WTC11 (cell line): ENCODE measurements around the gene ZFAND5. TPM values are rescaled to one million over a fixed set of nuclear protein-coding genes. Genes with fewer than 3 reads are reported as not detected.

Source experiments
- ATAC-seq: fragments of 200-7000 bp; cut with Tn5 transposase; 2 replicates; pipeline ENCODE4 v1.10.0; 2021; ENCODE audit warnings: mild to moderate bottlenecking, moderate library complexity
- CTCF ChIA-PET: fragments of 300-600 bp; sonication (Branson Sonifier 250); formaldehyde crosslinking; loops from one replicate; lab custom pipeline; 2021; ENCODE audit warnings: antibody characterized with exemption; lab: Charles Lee
- POLR2A ChIA-PET: fragments of 350-600 bp; sonication (Branson Sonifier 250); formaldehyde crosslinking; loops from one replicate; lab custom pipeline; 2021; ENCODE audit warnings: antibody characterized with exemption; lab: Charles Lee
- DNase-seq: peaks from one replicate; pipeline ENCODE4 v3.0.0; 2021; ENCODE audit warnings: low spot score
- H3K27ac Mint-ChIP-seq: 2 replicates; pipeline ENCODE4 v1.8.0; 2021; ENCODE audit warnings: mixed read lengths
- H3K27me3 Mint-ChIP-seq: 2 replicates; pipeline ENCODE4 v1.8.0; 2021; ENCODE audit warnings: low read depth, mild to moderate bottlenecking, moderate library complexity, mixed read lengths
- H3K36me3 Mint-ChIP-seq: 2 replicates; pipeline ENCODE4 v1.8.0; 2021; ENCODE audit warnings: mixed read lengths
- H3K4me1 Mint-ChIP-seq: 2 replicates; pipeline ENCODE4 v1.8.0; 2022; ENCODE audit warnings: mixed read lengths
- H3K4me3 Mint-ChIP-seq: 2 replicates; pipeline ENCODE4 v1.8.0; 2021; ENCODE audit warnings: mild to moderate bottlenecking, moderate library complexity, mixed read lengths
- H3K9me3 Mint-ChIP-seq: 2 replicates; pipeline ENCODE4 v1.8.0; 2021; ENCODE audit warnings: mixed read lengths
- AFF4 ChIP-seq: sonication (generic); formaldehyde crosslinking; IDR thresholded peaks from 2 replicates; pipeline ENCODE4 v1.8.1; 2023; ENCODE audit warnings: mild to moderate bottlenecking, missing genetic modification reagents, borderline replicate concordance
- CDX4 ChIP-seq: fragments of 250-450 bp; sonication (Bioruptor Pico); IDR thresholded peaks from 2 replicates; pipeline ENCODE4 v1.9.0; 2021; ENCODE audit warnings: moderate library complexity, mild to moderate bottlenecking, inconsistent platforms, borderline replicate concordance
- CTCF ChIP-seq: fragments of 200-600 bp; IDR thresholded peaks from 2 replicates; pipeline ENCODE4 v1.8.0; 2022; ENCODE audit warnings: antibody characterized with exemption
- E2F4 ChIP-seq: sonication (generic); formaldehyde crosslinking; IDR thresholded peaks from 2 replicates; pipeline ENCODE4 v1.8.1; 2022; ENCODE audit warnings: low read depth, mild to moderate bottlenecking, moderate library complexity, missing genetic modification reagents, borderline replicate concordance
- EMX1 ChIP-seq: fragments of 250-450 bp; sonication (Bioruptor Pico); IDR thresholded peaks from 2 replicates; pipeline ENCODE4 v1.8.0; 2021; ENCODE audit warnings: mild to moderate bottlenecking
- FOXK1 ChIP-seq: sonication (generic); formaldehyde crosslinking; IDR thresholded peaks from 2 replicates; pipeline ENCODE4 v1.8.0; 2022; ENCODE audit warnings: mild to moderate bottlenecking, moderate library complexity, missing genetic modification reagents
- FOXP1 ChIP-seq: sonication (generic); formaldehyde crosslinking; IDR thresholded peaks from 2 replicates; pipeline ENCODE4 v1.8.0; 2022; ENCODE audit warnings: missing genetic modification reagents, mild to moderate bottlenecking, moderate library complexity, borderline replicate concordance
- HMGA2 ChIP-seq: fragments of 250-450 bp; sonication (Bioruptor Pico); IDR thresholded peaks from 2 replicates; pipeline ENCODE4 v1.4.0; 2021; ENCODE audit warnings: mild to moderate bottlenecking, moderate library complexity
- IRF1 ChIP-seq: sonication (generic); formaldehyde crosslinking; IDR thresholded peaks from 2 replicates; pipeline ENCODE4 v1.8.0; 2023; ENCODE audit warnings: missing genetic modification reagents
- MLX ChIP-seq: sonication (generic); formaldehyde crosslinking; IDR thresholded peaks from 2 replicates; pipeline ENCODE4 v1.8.1; 2023; ENCODE audit warnings: mild to moderate bottlenecking, missing genetic modification reagents, moderate library complexity
- NFATC4 ChIP-seq: fragments of 250-450 bp; sonication (Bioruptor Pico); IDR thresholded peaks from 2 replicates; pipeline ENCODE4 v1.9.0; 2021; ENCODE audit warnings: mild to moderate bottlenecking
- SMAD3 ChIP-seq: sonication (generic); formaldehyde crosslinking; IDR thresholded peaks from 2 replicates; pipeline ENCODE4 v1.8.0; 2022; ENCODE audit warnings: missing genetic modification reagents, mild to moderate bottlenecking, borderline replicate concordance
- ZNF121 ChIP-seq: sonication (generic); formaldehyde crosslinking; IDR thresholded peaks from 2 replicates; pipeline ENCODE4 v1.8.0; 2023; ENCODE audit warnings: missing genetic modification reagents
- ZNF219 ChIP-seq: sonication (generic); formaldehyde crosslinking; IDR thresholded peaks from 2 replicates; pipeline ENCODE4 v1.8.0; 2023; ENCODE audit warnings: missing genetic modification reagents, mild to moderate bottlenecking, borderline replicate concordance
- ZNF317 ChIP-seq: sonication (generic); formaldehyde crosslinking; IDR thresholded peaks from 2 replicates; pipeline ENCODE4 v1.8.1; 2023; ENCODE audit warnings: low read depth, mild to moderate bottlenecking, moderate library complexity, missing genetic modification reagents, borderline replicate concordance
- ZNF532 ChIP-seq: fragments of 250-450 bp; sonication (Bioruptor Pico); IDR thresholded peaks from 2 replicates; pipeline ENCODE4 v1.9.0; 2021; ENCODE audit warnings: mild to moderate bottlenecking, borderline replicate concordance
- ZNF671 ChIP-seq: fragments of 250-450 bp; sonication (Bioruptor Pico); IDR thresholded peaks from 2 replicates; pipeline ENCODE4 v1.8.0; 2021; ENCODE audit warnings: mild to moderate bottlenecking
- total RNA-seq: library from RNA; stranded (reverse); gene quantifications from 3 replicates; pipeline ENCODE4 v1.2.3, GENCODE V29; 2021

ZFAND5 gene
- total RNA-seq, 1 experiment from 2014 or later = 137 TPM

GRCh38 chr9:72306761-72307160 lies 58.2 kb downstream of the ZFAND5 start:
- Mint-ChIP-seq H3K9me3 (no peaks in the 10 kb centered on the region), H3K27ac (no peak overlapping the region), H3K4me3 (no peak overlapping the region), H3K27me3 (no peaks in the 10 kb centered on the region), H3K36me3 (no peaks in the 10 kb centered on the region), H3K4me1 (peaks cover 9% of the 10 kb centered on the region)
- CTCF ChIA-PET = no interaction called here
- POLR2A ChIA-PET = no interaction called here
- no peak for ATAC-seq
- no peak for DNase-seq
- TF ChIP-seq CDX4 (CRISPR knock-in tag) = no peak
- TF ChIP-seq ZNF317 (CRISPR knock-in tag) = no peak
- no peak for TF ChIP-seq CTCF
- no peak for TF ChIP-seq AFF4 (CRISPR knock-in tag)
- TF ChIP-seq EMX1 = no peak
- TF ChIP-seq SMAD3 = no peak
- no peak for TF ChIP-seq ZNF671 (CRISPR knock-in tag)

GRCh38 chr9:72305707-72306106 lies 59.3 kb downstream of the ZFAND5 start:
- ChIA-PET POLR2A (interaction anchor here (1.2 kb wide), 1 partner anchor 10 kb away, joined by 3 read pairs; no protein-coding TSS in a partner anchor), CTCF (interaction anchor here (1.1 kb wide), 1 partner anchor 25 kb away, joined by 4 read pairs; no protein-coding TSS in a partner anchor)
- TF ChIP-seq MLX (CRISPR knock-in tag) = no peak
- TF ChIP-seq E2F4 (CRISPR knock-in tag) = no peak
- TF ChIP-seq HMGA2 (CRISPR knock-in tag) = no peak
- no peak for TF ChIP-seq FOXK1 (CRISPR knock-in tag)
- TF ChIP-seq FOXP1 (CRISPR knock-in tag) = no peak
- TF ChIP-seq EMX1 = no peak
- no peak for TF ChIP-seq NFATC4 (CRISPR knock-in tag)
- TF ChIP-seq ZNF121 (CRISPR knock-in tag) = no peak
- TF ChIP-seq IRF1 (CRISPR knock-in tag) = no peak
- TF ChIP-seq CDX4 (CRISPR knock-in tag) = no peak
- TF ChIP-seq ZNF219 (CRISPR knock-in tag) = no peak
- TF ChIP-seq ZNF532 (CRISPR knock-in tag) = no peak
- DNase-seq (no peak), ATAC-seq (no peak)
- Mint-ChIP-seq H3K4me3 (no peak overlapping the region), H3K27me3 (no peaks in the 10 kb centered on the region), H3K36me3 (no peaks in the 10 kb centered on the region), H3K9me3 (no peaks in the 10 kb centered on the region), H3K4me1 (peaks cover 9% of the 10 kb centered on the region), H3K27ac (no peak overlapping the region)
